ENCODE results near the gene C16orf92.

- TF ChIP-seq SUZ12 (IDR thresholded peaks at IDR 0.05; ENCODE audit: extremely low read depth, insufficient read depth, insufficient read length) = no peak
- no peak for TF ChIP-seq ZNF274 (IDR thresholded peaks at IDR 0.05; ENCODE audit: low read depth, low read length)
- no peak for TF ChIP-seq YY1 (IDR thresholded peaks at IDR 0.05; ENCODE audit: insufficient read depth, insufficient read length)
These were observed 17.5 kb upstream of the C16orf92 start for GRCh38 chr16:30005341-30006094.
